HG03575 (cell line): Measurements from ENCODE around the gene SMIM28.

Source experiments
- ATAC-seq: cut with Tn5 transposase; IDR thresholded peaks from one replicate; pipeline ENCODE4 v1.9.1; 2021; ENCODE audit not compliant: unreplicated experiment, insufficient number of reproducible peaks, low FRiP score; ENCODE audit errors: extremely low read depth

The SMIM28 gene

GRCh38 chr6:138371720-138372119, 6.0 kb upstream of the SMIM28 start:
- ATAC-seq: no peak

GRCh38 chr6:138372711-138373463, 4.8 kb upstream of the SMIM28 start:
- ATAC-seq: no peak

GRCh38 chr6:138374230-138374629, 3.5 kb upstream of the SMIM28 start:
- ATAC-seq: no peak

- no peak for ATAC-seq
Observed at GRCh38 chr6:138374815-138375214, 2.9 kb upstream of the SMIM28 start.

GRCh38 chr6:138377042-138377441, 663 bp upstream of the SMIM28 start:
- no peak for ATAC-seq

GRCh38 chr6:138378463-138378862, 758 bp downstream of the SMIM28 start:
- ATAC-seq: no peak

- no peak for ATAC-seq
Observed at GRCh38 chr6:138382498-138383265, 5.0 kb downstream of the SMIM28 start.

GRCh38 chr6:138383776-138384175, 6.1 kb downstream of the SMIM28 start:
- ATAC-seq: no peak

GRCh38 chr6:138386897-138387296, 9.2 kb downstream of the SMIM28 start:
- no peak for ATAC-seq

- no peak for ATAC-seq
Observed at GRCh38 chr6:138387577-138388368, 10.1 kb downstream of the SMIM28 start.

GRCh38 chr6:138389551-138389950, 11.8 kb downstream of the SMIM28 start:
- ATAC-seq: no peak

GRCh38 chr6:138393871-138394783, 16.4 kb downstream of the SMIM28 start:
- no peak for ATAC-seq

- no peak for ATAC-seq
Observed at GRCh38 chr6:138396709-138397108, 19.0 kb downstream of the SMIM28 start.

- ATAC-seq: no peak
Observed at GRCh38 chr6:138397128-138398122, 19.7 kb downstream of the SMIM28 start.

GRCh38 chr6:138400326-138400725, 22.6 kb downstream of the SMIM28 start:
- ATAC-seq: no peak

GRCh38 chr6:138401960-138402837, 24.5 kb downstream of the SMIM28 start:
- ATAC-seq: no peak

GRCh38 chr6:138402838-138403187, 25.1 kb downstream of the SMIM28 start:
- no peak for ATAC-seq
